ENCODE measurements around the gene CRK. TPM values are rescaled to one million over a fixed set of nuclear protein-coding genes. Genes with fewer than 3 reads are reported as not detected.

CRK gene
- total RNA-seq, 1 experiment from 2014 or later = 72.3 TPM

- peak overlapping the region; percentile 10 for H3K4me3 Mint-ChIP-seq (ENCODE audit: unreplicated experiment)
- H3K36me3 Mint-ChIP-seq (ENCODE audit: insufficient read depth, unreplicated experiment) = peaks cover 61% of the 10 kb centered on the region
- no peaks in the 10 kb centered on the region for H3K27me3 Mint-ChIP-seq (ENCODE audit: insufficient read depth, unreplicated experiment)
- H3K9me3 ChIP-seq = no peaks in the 10 kb centered on the region
- peaks cover 1% of the 10 kb centered on the region; the same call in 1 of the 2 replicates for H3K36me3 ChIP-seq (ENCODE audit: control insufficient read depth, insufficient read depth, low read length)
- no TSS peak for BruUV-seq (replicated peaks)
- ChIA-PET POLR2A (interaction anchor here (0.6 to 1.2 kb wide), 3 partner anchors 11 to 97 kb away, joined by 3 read pairs; no protein-coding TSS in a partner anchor), CTCF (interaction anchor here (0.9 kb wide), 1 partner anchor 97 kb away, joined by 3 read pairs; no protein-coding TSS in a partner anchor)
- peak overlapping the region; percentile 69 for H3K27ac Mint-ChIP-seq (ENCODE audit: unreplicated experiment)
- no peaks in the 10 kb centered on the region for H3K9me3 Mint-ChIP-seq (ENCODE audit: unreplicated experiment)
- no peak overlapping the region for H3K4me3 ChIP-seq (ENCODE audit: low read depth, low read length)
- no peaks in the 10 kb centered on the region for H3K27me3 ChIP-seq (replicated peaks; ENCODE audit: control insufficient read depth, insufficient read depth, low read length)
- peaks cover 10% of the 10 kb centered on the region; the same call in 1 of the 2 replicates for H3K4me1 ChIP-seq
- H3K4me1 Mint-ChIP-seq (ENCODE audit: low read depth, unreplicated experiment) = peaks cover 25% of the 10 kb centered on the region
- no peak for TF ChIP-seq CTCF (IDR thresholded peaks at IDR 0.05; ENCODE audit: insufficient read depth in 1 of 2, low read depth in 1 of 2, low read length in 1 of 2, severe bottlenecking in 1 of 2, unreplicated experiment in 1 of 2)
- intact Hi-C loops (cut with micrococcal nuclease; ENCODE audit: unreplicated experiment) = no loop called here
- DNase-seq = no peak
These were observed 6.4 kb upstream of the CRK start for GRCh38 chr17:1462164-1463112.

GRCh38 chr17:1461198-1461944 is 5.3 kb upstream of the CRK start:
- no peaks in the 10 kb centered on the region; the same call in 1 of the 2 replicates for H3K36me3 ChIP-seq (ENCODE audit: control insufficient read depth, insufficient read depth, low read length)
- Mint-ChIP-seq H3K4me3 (ENCODE audit: unreplicated experiment) (peak overlapping the region; percentile 8), H3K27me3 (ENCODE audit: insufficient read depth, unreplicated experiment) (no peaks in the 10 kb centered on the region), H3K9me3 (ENCODE audit: unreplicated experiment) (no peaks in the 10 kb centered on the region), H3K27ac (ENCODE audit: unreplicated experiment) (peak overlapping the region; percentile 73), H3K4me1 (ENCODE audit: low read depth, unreplicated experiment) (peaks cover 34% of the 10 kb centered on the region), H3K36me3 (ENCODE audit: insufficient read depth, unreplicated experiment) (peaks cover 64% of the 10 kb centered on the region)
- intact Hi-C loops (cut with micrococcal nuclease; ENCODE audit: unreplicated experiment) = no loop called here
- TF ChIP-seq CTCF (IDR thresholded peaks at IDR 0.05; ENCODE audit: insufficient read depth in 1 of 2, low read depth in 1 of 2, low read length in 1 of 2, severe bottlenecking in 1 of 2, unreplicated experiment in 1 of 2) = no peak
- DNase-seq = no peak
- H3K9me3 ChIP-seq = no peaks in the 10 kb centered on the region
- BruUV-seq (replicated peaks) = no TSS peak
- H3K27me3 ChIP-seq (replicated peaks; ENCODE audit: control insufficient read depth, insufficient read depth, low read length) = no peaks in the 10 kb centered on the region
- no peak overlapping the region for H3K4me3 ChIP-seq (ENCODE audit: low read depth, low read length)
- ChIA-PET CTCF (interaction anchor here (0.6 kb wide), 1 partner anchor 263 kb away, joined by 3 read pairs; the partner anchor contains the start of gene WDR81), POLR2A (interaction anchor here (0.6 to 1.1 kb wide), 2 partner anchors 10 to 96 kb away, joined by 3 read pairs; no protein-coding TSS in a partner anchor)
- peaks cover 11% of the 10 kb centered on the region; the same call in 1 of the 2 replicates for H3K4me1 ChIP-seq

- ChIA-PET CTCF (no interaction called here), POLR2A (no interaction called here)
- peaks cover 11% of the 10 kb centered on the region; the same call in 1 of the 2 replicates for H3K4me1 ChIP-seq
- Mint-ChIP-seq H3K27ac (ENCODE audit: unreplicated experiment) (no peak overlapping the region), H3K4me3 (ENCODE audit: unreplicated experiment) (no peak overlapping the region), H3K4me1 (ENCODE audit: low read depth, unreplicated experiment) (peaks cover 34% of the 10 kb centered on the region), H3K27me3 (ENCODE audit: insufficient read depth, unreplicated experiment) (no peaks in the 10 kb centered on the region), H3K9me3 (ENCODE audit: unreplicated experiment) (no peaks in the 10 kb centered on the region), H3K36me3 (ENCODE audit: insufficient read depth, unreplicated experiment) (peaks cover 62% of the 10 kb centered on the region)
- no peaks in the 10 kb centered on the region; the same call in 1 of the 2 replicates for H3K36me3 ChIP-seq (ENCODE audit: control insufficient read depth, insufficient read depth, low read length)
- TF ChIP-seq CTCF (IDR thresholded peaks at IDR 0.05; ENCODE audit: insufficient read depth in 1 of 2, low read depth in 1 of 2, low read length in 1 of 2, severe bottlenecking in 1 of 2, unreplicated experiment in 1 of 2) = no peak
- no TSS peak for BruUV-seq (replicated peaks)
- no peaks in the 10 kb centered on the region for H3K27me3 ChIP-seq (replicated peaks; ENCODE audit: control insufficient read depth, insufficient read depth, low read length)
- no peak for DNase-seq
- H3K4me3 ChIP-seq (ENCODE audit: low read depth, low read length) = no peak overlapping the region
- intact Hi-C loops (cut with micrococcal nuclease; ENCODE audit: unreplicated experiment) = no loop called here
- H3K9me3 ChIP-seq = no peaks in the 10 kb centered on the region
These were observed 4.2 kb upstream of the CRK start for GRCh38 chr17:1460233-1460632.

Data from Caco-2 (cell line).